ENCODE data around the gene TRIO. TPM values are rescaled to one million over a fixed set of nuclear protein-coding genes. Genes with fewer than 3 reads are reported as not detected.

The TRIO gene
- total RNA-seq, 2 donors from 2014 or later, result 62.0 to 137 TPM

DNA sequence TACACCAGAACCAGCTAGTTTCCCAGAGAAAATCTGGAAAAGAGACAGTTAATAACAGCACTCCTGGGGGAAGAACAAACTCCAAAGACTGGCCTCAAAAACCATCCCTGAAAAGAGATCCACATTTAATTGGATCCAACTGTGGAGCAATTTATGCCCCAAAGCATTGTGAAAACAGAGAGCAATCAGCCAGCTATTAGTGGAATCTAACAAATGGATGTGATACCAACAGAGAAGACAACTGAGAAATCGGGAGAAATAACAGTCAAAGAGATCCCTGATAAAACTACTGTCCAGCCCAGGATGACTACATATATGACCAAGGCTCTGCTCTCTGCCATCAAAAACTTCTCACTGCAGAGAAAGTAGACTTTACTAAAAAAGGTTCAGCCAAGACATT, 40.5 kb upstream of the TRIO start:
- Histone ChIP-seq H3K4me1 (no peaks in the 10 kb centered on the region), H3K36me3 (replicated peaks in 1 of 2; ENCODE audit: insufficient read depth in 1 of 2, low read depth in 2 of 2) (no peaks in the 10 kb centered on the region), H3K27me3 (no peaks in the 10 kb centered on the region), H3K9me3 (no peaks in the 10 kb centered on the region), H3K4me3 (no peak overlapping the region), H3K27ac (no peak overlapping the region)
- ATAC-seq (no peak), DNase-seq (no peak)
- WGBS, 2 donors, result 54 to 63% methylated on average over 1 of the region's 1 CpG
- no peak for TF ChIP-seq POLR2A (IDR thresholded peaks at IDR 0.05)
- TF ChIP-seq, protein P1, sequence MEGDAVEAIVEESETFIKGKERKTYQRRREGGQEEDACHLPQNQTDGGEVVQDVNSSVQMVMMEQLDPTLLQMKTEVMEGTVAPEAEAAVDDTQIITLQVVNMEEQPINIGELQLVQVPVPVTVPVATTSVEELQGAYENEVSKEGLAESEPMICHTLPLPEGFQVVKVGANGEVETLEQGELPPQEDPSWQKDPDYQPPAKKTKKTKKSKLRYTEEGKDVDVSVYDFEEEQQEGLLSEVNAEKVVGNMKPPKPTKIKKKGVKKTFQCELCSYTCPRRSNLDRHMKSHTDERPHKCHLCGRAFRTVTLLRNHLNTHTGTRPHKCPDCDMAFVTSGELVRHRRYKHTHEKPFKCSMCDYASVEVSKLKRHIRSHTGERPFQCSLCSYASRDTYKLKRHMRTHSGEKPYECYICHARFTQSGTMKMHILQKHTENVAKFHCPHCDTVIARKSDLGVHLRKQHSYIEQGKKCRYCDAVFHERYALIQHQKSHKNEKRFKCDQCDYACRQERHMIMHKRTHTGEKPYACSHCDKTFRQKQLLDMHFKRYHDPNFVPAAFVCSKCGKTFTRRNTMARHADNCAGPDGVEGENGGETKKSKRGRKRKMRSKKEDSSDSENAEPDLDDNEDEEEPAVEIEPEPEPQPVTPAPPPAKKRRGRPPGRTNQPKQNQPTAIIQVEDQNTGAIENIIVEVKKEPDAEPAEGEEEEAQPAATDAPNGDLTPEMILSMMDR (IDR thresholded peaks at IDR 0.05), result no peak
- intact Hi-C loops (cut with DNase I), result no loop called here

DNA sequence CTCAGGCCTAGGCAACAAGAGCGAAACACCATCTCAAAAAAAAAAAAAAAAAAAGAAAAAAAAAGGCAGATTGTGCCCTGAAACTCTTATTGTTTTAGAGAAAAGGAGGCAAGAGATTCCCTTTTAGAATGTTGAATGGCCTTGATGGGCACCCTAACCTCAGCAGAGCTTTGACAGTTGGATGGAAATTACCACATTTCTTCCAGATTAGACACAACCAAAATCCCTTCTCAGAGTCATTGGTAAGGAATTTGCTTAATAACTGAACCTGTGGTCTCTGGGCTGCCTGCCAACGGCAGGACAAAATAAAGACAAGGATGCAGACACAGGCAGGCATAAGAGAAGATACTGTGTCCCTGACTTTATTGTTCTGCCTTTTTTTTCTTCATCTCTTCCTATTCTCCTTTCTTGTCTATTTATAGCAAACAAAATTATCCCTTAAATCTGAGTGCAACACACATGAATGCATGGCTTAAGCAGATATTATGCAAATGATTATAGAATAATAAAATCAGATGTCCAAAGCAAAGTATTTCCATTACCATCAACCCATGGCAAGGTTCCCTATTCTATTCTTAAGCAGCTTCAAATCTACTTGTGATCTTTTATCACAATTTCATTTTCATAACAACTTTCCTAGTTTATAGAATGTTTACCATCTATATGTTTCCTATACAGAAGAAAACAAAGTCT, 37.3 kb upstream of the TRIO start:
- H3K9me3 ChIP-seq, result no peaks in the 10 kb centered on the region
- 36 to 50% methylated on average over 2 of the region's 2 CpGs for WGBS, 2 donors
- H3K27ac ChIP-seq, result no peak overlapping the region
- no peak for TF ChIP-seq POLR2A (IDR thresholded peaks at IDR 0.05)
- TF ChIP-seq, protein P1 (IDR thresholded peaks at IDR 0.05), result no peak
- DNase-seq, result peak; percentile 13 to 48 (median 22)
- intact Hi-C loops (cut with DNase I), result no loop called here
- H3K4me3 ChIP-seq, result no peak overlapping the region
- no peaks in the 10 kb centered on the region for H3K36me3 ChIP-seq (replicated peaks in 1 of 2; ENCODE audit: insufficient read depth in 1 of 2, low read depth in 2 of 2)
- peak; percentile 68 for ATAC-seq
- H3K4me1 ChIP-seq, result peaks cover 10% of the 10 kb centered on the region
- H3K27me3 ChIP-seq, result no peaks in the 10 kb centered on the region

DNA sequence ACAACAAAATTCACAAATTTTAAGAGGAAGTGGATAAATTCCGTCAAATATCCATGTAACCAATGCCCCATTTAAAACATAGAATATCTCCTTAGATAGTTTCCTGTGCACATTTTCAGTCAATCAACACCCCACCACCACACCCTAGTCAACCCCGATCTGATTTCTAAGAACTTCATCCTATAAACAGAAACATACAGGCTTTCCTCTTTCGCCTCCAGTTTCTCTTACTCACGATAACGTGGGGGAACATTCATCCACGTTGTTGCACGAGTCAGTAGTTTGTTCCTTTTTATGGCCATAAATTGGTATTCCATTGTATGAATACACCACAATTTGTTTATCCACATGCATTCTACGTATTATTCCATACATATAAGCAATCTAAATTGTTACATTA, 35.6 kb upstream of the TRIO start:
- WGBS, 2 donors, result 57 to 62% methylated on average over 8 of the region's 8 CpGs
- ATAC-seq, result no peak

DNA sequence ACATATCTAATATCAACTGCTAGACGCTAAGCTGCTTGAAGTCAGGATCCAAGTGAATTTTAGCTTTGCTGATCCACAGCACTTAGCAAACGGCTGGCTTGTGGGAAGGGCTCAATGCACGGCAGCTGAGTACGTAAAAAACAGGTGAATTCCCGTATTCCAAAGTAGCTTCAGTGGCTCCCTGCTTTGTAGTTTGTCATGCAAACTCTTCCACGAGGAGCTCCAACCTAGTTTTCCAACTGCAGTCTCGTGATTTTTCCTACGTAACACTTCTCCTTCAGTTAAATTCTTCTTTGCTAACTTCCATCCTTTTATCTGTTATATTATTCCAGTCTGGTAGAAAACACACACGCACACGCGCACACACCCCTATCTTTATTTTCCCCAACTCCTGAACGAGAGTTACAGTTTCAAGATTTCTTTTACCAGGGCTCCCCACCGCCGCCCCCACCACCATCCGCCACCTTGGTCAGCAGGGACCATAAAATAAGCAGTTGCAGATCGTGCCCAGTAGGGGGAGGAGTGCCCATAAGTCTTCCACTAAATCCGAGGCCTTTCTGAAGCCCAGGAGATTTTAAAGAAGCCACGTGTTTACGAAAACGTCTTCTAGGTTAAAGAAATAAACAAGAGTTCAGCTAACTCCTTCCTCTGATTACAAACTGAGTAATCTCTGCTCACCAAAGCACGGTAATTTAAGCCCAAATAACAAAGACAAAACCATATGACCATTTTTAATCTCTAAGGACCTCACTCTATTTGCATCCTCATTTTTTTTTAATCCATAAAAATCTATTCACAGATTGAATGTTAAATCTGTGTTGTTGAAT, 34.8 kb upstream of the TRIO start:
- ATAC-seq (peak; percentile 86), DNase-seq (peak; percentile 64 to 76 (median 72))
- H3K36me3 ChIP-seq (replicated peaks in 1 of 2; ENCODE audit: insufficient read depth in 1 of 2, low read depth in 2 of 2), result no peaks in the 10 kb centered on the region
- no peak overlapping the region for H3K4me3 ChIP-seq
- TF ChIP-seq, protein P1 (IDR thresholded peaks at IDR 0.05), result peak; percentile 58 to 82 (median 68)
- TF ChIP-seq POLR2A (IDR thresholded peaks at IDR 0.05), result no peak
- intact Hi-C loops (cut with DNase I), result no loop called here
- H3K27me3 ChIP-seq, result no peaks in the 10 kb centered on the region
- no peak overlapping the region for H3K27ac ChIP-seq
- peaks cover 13% of the 10 kb centered on the region for H3K4me1 ChIP-seq
- 11 to 14% methylated on average over 21 of the region's 21 CpGs for WGBS, 2 donors
- H3K9me3 ChIP-seq, result no peaks in the 10 kb centered on the region

More for the DNA sequence above, 35.6 kb upstream of the TRIO start:
- Histone ChIP-seq H3K9me3 (no peaks in the 10 kb centered on the region), H3K27ac (no peak overlapping the region), H3K27me3 (no peaks in the 10 kb centered on the region), H3K36me3 (replicated peaks in 1 of 2; ENCODE audit: insufficient read depth in 1 of 2, low read depth in 2 of 2) (no peaks in the 10 kb centered on the region), H3K4me3 (no peak overlapping the region), H3K4me1 (peaks cover 10% of the 10 kb centered on the region)
- intact Hi-C loops (cut with DNase I), result no loop called here
- no peak for TF ChIP-seq POLR2A (IDR thresholded peaks at IDR 0.05)
- TF ChIP-seq, protein P1 (IDR thresholded peaks at IDR 0.05), result no peak
- DNase-seq, result no peak
